SK-N-SH treated with all-trans-retinoic acid at 6 μM for 48 hours (cell line): ENCODE data around the gene NKAIN4.

Experiments used
- ATAC-seq: fragments of 200-7000 bp; cut with Tn5 transposase; 3 replicates; pipeline ENCODE4 v1.9.1; 2020; ENCODE audit warnings: mild to moderate bottlenecking, moderate library complexity
- BACH2 ChIP-seq: fragments of 250-450 bp; sonication (Bioruptor Pico); IDR thresholded peaks from 2 replicates; pipeline ENCODE4 v1.9.0; 2021; ENCODE audit warnings: mild to moderate bottlenecking, borderline replicate concordance
- CREB5 ChIP-seq: fragments of 250-450 bp; sonication (Bioruptor Pico); IDR thresholded peaks from 2 replicates; pipeline ENCODE4 v1.5.1; 2020; ENCODE audit warnings: low read depth, mild to moderate bottlenecking, moderate library complexity
- CSDC2 ChIP-seq: fragments of 250-450 bp; sonication (Bioruptor Pico); IDR thresholded peaks from 2 replicates; pipeline ENCODE4 v1.5.0; 2020; ENCODE audit warnings: mild to moderate bottlenecking, moderate library complexity
- CSRNP3 ChIP-seq: fragments of 250-450 bp; sonication (Bioruptor Pico); IDR thresholded peaks from 2 replicates; pipeline ENCODE4 v1.5.1; 2021; ENCODE audit warnings: mild to moderate bottlenecking, moderate library complexity
- ESRRG ChIP-seq: fragments of 250-450 bp; sonication (Bioruptor Pico); IDR thresholded peaks from 2 replicates; pipeline ENCODE4 v1.6.1; 2021; ENCODE audit warnings: mild to moderate bottlenecking
- GLIS3 ChIP-seq: fragments of 250-450 bp; sonication (Bioruptor Pico); IDR thresholded peaks from 2 replicates; pipeline ENCODE4 v1.5.0; 2020; ENCODE audit warnings: mild to moderate bottlenecking, moderate library complexity
- ISL1 ChIP-seq: fragments of 250-450 bp; sonication (Bioruptor Pico); IDR thresholded peaks from 2 replicates; pipeline ENCODE4 v2.1.2; 2022; ENCODE audit warnings: mild to moderate bottlenecking, moderate library complexity
- OSR1 ChIP-seq: fragments of 250-450 bp; sonication (Bioruptor Pico); IDR thresholded peaks from 2 replicates; pipeline ENCODE4 v1.8.0; 2022; ENCODE audit warnings: moderate library complexity, mild to moderate bottlenecking, inconsistent platforms
- PATZ1 ChIP-seq: fragments of 250-450 bp; sonication (Bioruptor Pico); IDR thresholded peaks from 2 replicates; pipeline ENCODE4 v1.8.0; 2020; ENCODE audit warnings: mild to moderate bottlenecking, moderate library complexity, borderline replicate concordance
- POU6F1 ChIP-seq: fragments of 250-450 bp; sonication (Bioruptor Pico); IDR thresholded peaks from 2 replicates; pipeline ENCODE4 v1.8.0; 2021; ENCODE audit warnings: low read depth, mild to moderate bottlenecking, moderate library complexity, borderline replicate concordance
- PPARA ChIP-seq: fragments of 250-450 bp; sonication (Bioruptor Pico); IDR thresholded peaks from 2 replicates; pipeline ENCODE4 v1.5.0; 2020; ENCODE audit warnings: mild to moderate bottlenecking, borderline replicate concordance
- RARB ChIP-seq: fragments of 250-450 bp; sonication (Bioruptor Pico); IDR thresholded peaks from 2 replicates; pipeline ENCODE4 v1.8.0; 2021; ENCODE audit warnings: mild to moderate bottlenecking, moderate library complexity
- SNAI2 ChIP-seq: fragments of 250-450 bp; sonication (Bioruptor Pico); IDR thresholded peaks from 2 replicates; pipeline ENCODE4 v1.5.0; 2020; ENCODE audit warnings: mild to moderate bottlenecking, moderate library complexity
- TCF4 ChIP-seq: fragments of 250-450 bp; sonication (Bioruptor Pico); IDR thresholded peaks from 2 replicates; pipeline ENCODE4 v1.8.0; 2021; ENCODE audit warnings: mild to moderate bottlenecking, moderate library complexity, borderline replicate concordance
- TOX ChIP-seq: fragments of 250-450 bp; sonication (Bioruptor Pico); IDR thresholded peaks from 2 replicates; pipeline ENCODE4 v1.8.0; 2021; ENCODE audit warnings: mild to moderate bottlenecking, moderate library complexity, borderline replicate concordance
- TSHZ2 ChIP-seq: fragments of 250-450 bp; sonication (Bioruptor Pico); IDR thresholded peaks from 2 replicates; pipeline ENCODE4 v1.5.0; 2020; ENCODE audit warnings: mild to moderate bottlenecking, moderate library complexity
- ZC3H10 ChIP-seq: fragments of 250-450 bp; sonication (Bioruptor Pico); IDR thresholded peaks from 2 replicates; pipeline ENCODE4 v1.5.1; 2021; ENCODE audit warnings: mild to moderate bottlenecking, moderate library complexity
- ZFP3 ChIP-seq: fragments of 250-450 bp; sonication (Bioruptor Pico); IDR thresholded peaks from 2 replicates; pipeline ENCODE4 v1.5.0; 2020; ENCODE audit warnings: mild to moderate bottlenecking, moderate library complexity
- ZFP30 ChIP-seq: fragments of 450-650 bp; formaldehyde crosslinking; IDR thresholded peaks from 2 replicates; pipeline ENCODE4 v1.5.0; 2022; ENCODE audit warnings: mild to moderate bottlenecking, moderate library complexity
- ZNF565 ChIP-seq: fragments of 450-650 bp; formaldehyde crosslinking; conservative IDR thresholded peaks from 2 replicates; pipeline ENCODE4 v1.5.0; 2020; ENCODE audit warnings: low read depth, mild to moderate bottlenecking, moderate library complexity
- ZNF70 ChIP-seq: fragments of 450-650 bp; formaldehyde crosslinking; IDR thresholded peaks from 2 replicates; pipeline ENCODE4 v1.5.0; 2020; ENCODE audit warnings: mild to moderate bottlenecking, moderate library complexity
- ZNF8 ChIP-seq: fragments of 450-650 bp; formaldehyde crosslinking; IDR thresholded peaks from 2 replicates; pipeline ENCODE4 v1.5.0; 2020; ENCODE audit warnings: mild to moderate bottlenecking, moderate library complexity

NKAIN4 gene

GRCh38 chr20:63295422-63295821, 41.2 kb upstream of the NKAIN4 start:
- TF ChIP-seq ZNF70 (no peak), RARB (CRISPR knock-in tag) (no peak), ZFP30 (CRISPR knock-in tag) (no peak), SNAI2 (CRISPR knock-in tag) (no peak), PATZ1 (CRISPR knock-in tag) (no peak), ZFP3 (CRISPR knock-in tag) (no peak), GLIS3 (no peak), ISL1 (no peak), OSR1 (CRISPR knock-in tag) (no peak), TOX (CRISPR knock-in tag) (no peak), TCF4 (CRISPR knock-in tag) (no peak), ZNF8 (CRISPR knock-in tag) (no peak), TSHZ2 (CRISPR knock-in tag) (no peak), ZC3H10 (CRISPR knock-in tag) (no peak), POU6F1 (CRISPR knock-in tag) (no peak), CSRNP3 (CRISPR knock-in tag) (no peak), ESRRG (CRISPR knock-in tag) (no peak)
- no peak; the same call in 2 of the 3 replicates for ATAC-seq

- no peak for ATAC-seq
- TF ChIP-seq POU6F1 (CRISPR knock-in tag) (no peak), TSHZ2 (CRISPR knock-in tag) (no peak), PATZ1 (CRISPR knock-in tag) (no peak), TCF4 (CRISPR knock-in tag) (no peak), RARB (CRISPR knock-in tag) (no peak), ZNF70 (no peak), PPARA (CRISPR knock-in tag) (no peak), CREB5 (CRISPR knock-in tag) (no peak), OSR1 (CRISPR knock-in tag) (no peak), ZFP30 (CRISPR knock-in tag) (no peak), ZC3H10 (CRISPR knock-in tag) (no peak), CSDC2 (CRISPR knock-in tag) (no peak), GLIS3 (no peak), ZNF8 (CRISPR knock-in tag) (no peak), TOX (CRISPR knock-in tag) (no peak), BACH2 (CRISPR knock-in tag) (no peak), ZNF565 (CRISPR knock-in tag) (no peak)
Observed at GRCh38 chr20:63295018-63295417, 40.8 kb upstream of the NKAIN4 start.
